Measurements from ENCODE around the gene SNAPC5.

DNA sequence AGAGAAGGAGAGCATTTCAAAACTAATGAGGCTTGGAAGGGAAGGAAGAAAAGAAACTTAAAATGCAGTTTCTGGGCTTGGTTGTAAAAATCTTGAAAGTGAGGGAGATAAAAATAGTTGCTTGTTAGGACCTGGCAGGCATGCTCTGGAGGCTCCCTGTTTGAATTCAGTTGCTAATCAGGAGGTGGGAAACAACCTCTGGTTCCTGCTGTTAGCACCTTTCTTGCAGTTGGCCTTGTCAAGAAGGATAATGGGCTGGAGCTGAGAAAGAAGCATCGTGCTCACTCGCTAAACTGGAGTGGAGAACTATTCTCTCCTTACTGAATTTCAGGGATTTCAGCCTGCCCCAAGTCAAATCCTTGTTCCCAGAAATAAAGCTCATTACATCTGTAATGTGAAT lies 23.4 kb downstream of the SNAPC5 start:
- TF ChIP-seq POLR2A (IDR thresholded peaks at IDR 0.05) (no peak), CTCF (IDR thresholded peaks at IDR 0.05) (no peak), POLR2AphosphoS5 (IDR thresholded peaks at IDR 0.05) (no peak), EP300 (IDR thresholded peaks at IDR 0.05; ENCODE audit: low read depth) (no peak)
